Putamen (tissue), 1 donor: ENCODE data around the gene FTO.

Source experiments
- DNase-seq: peaks from one replicate; pipeline ENCODE4 v3.0.0-alpha.2; 2016; ENCODE audit warnings: low spot score

FTO gene

GRCh38 chr16:53711390-53711789 lies 7.4 kb downstream of the FTO start:
- DNase-seq: no peak

GRCh38 chr16:53712065-53712464 lies 8.1 kb downstream of the FTO start:
- DNase-seq: no peak

GRCh38 chr16:53713403-53714204 lies 9.6 kb downstream of the FTO start:
- DNase-seq: no peak

GRCh38 chr16:53714205-53715022 lies 10.5 kb downstream of the FTO start:
- no peak for DNase-seq

GRCh38 chr16:53715023-53715384 lies 11.0 kb downstream of the FTO start:
- DNase-seq: no peak

- DNase-seq: no peak
Measured at GRCh38 chr16:53717577-53717976, 13.6 kb downstream of the FTO start.

- DNase-seq: no peak
Measured at GRCh38 chr16:53721017-53721416, 17.1 kb downstream of the FTO start.

GRCh38 chr16:53726625-53727024 lies 22.7 kb downstream of the FTO start:
- DNase-seq: no peak

GRCh38 chr16:53730693-53731092 lies 26.7 kb downstream of the FTO start:
- no peak for DNase-seq

- no peak for DNase-seq
Measured at GRCh38 chr16:53732296-53732929, 28.5 kb downstream of the FTO start.

- no peak for DNase-seq
Measured at GRCh38 chr16:53734908-53735307, 31.0 kb downstream of the FTO start.

GRCh38 chr16:53736297-53736696 lies 32.3 kb downstream of the FTO start:
- DNase-seq: no peak

- DNase-seq: no peak
Measured at GRCh38 chr16:53737552-53737951, 33.6 kb downstream of the FTO start.

- DNase-seq: no peak
Measured at GRCh38 chr16:53740476-53740875, 36.5 kb downstream of the FTO start.

GRCh38 chr16:53740933-53741531 lies 37.1 kb downstream of the FTO start:
- DNase-seq: no peak

GRCh38 chr16:53741546-53741945 lies 37.6 kb downstream of the FTO start:
- no peak for DNase-seq

GRCh38 chr16:53743149-53743566 lies 39.2 kb downstream of the FTO start:
- DNase-seq: no peak

GRCh38 chr16:53744449-53744848 lies 40.5 kb downstream of the FTO start:
- peak; percentile 69 for DNase-seq

- DNase-seq: no peak
Measured at GRCh38 chr16:53745086-53745485, 41.1 kb downstream of the FTO start.

GRCh38 chr16:53745753-53746266 lies 41.9 kb downstream of the FTO start:
- no peak for DNase-seq

- DNase-seq: no peak
Measured at GRCh38 chr16:53752560-53752959, 48.6 kb downstream of the FTO start.

- DNase-seq: no peak
Measured at GRCh38 chr16:53753431-53753830, 49.5 kb downstream of the FTO start.
